ENCODE results near the gene SRPX. TPM values are rescaled to one million over a fixed set of nuclear protein-coding genes. Genes with fewer than 3 reads are reported as not detected.

The SRPX gene
- total and polyA plus RNA-seq, 10 of the 15 experiments (the other 5 are each of a cell fraction or from before 2014, with no cell fraction given): 0.05 to 0.79 (median 0.23) TPM; not detected in 1

DNA sequence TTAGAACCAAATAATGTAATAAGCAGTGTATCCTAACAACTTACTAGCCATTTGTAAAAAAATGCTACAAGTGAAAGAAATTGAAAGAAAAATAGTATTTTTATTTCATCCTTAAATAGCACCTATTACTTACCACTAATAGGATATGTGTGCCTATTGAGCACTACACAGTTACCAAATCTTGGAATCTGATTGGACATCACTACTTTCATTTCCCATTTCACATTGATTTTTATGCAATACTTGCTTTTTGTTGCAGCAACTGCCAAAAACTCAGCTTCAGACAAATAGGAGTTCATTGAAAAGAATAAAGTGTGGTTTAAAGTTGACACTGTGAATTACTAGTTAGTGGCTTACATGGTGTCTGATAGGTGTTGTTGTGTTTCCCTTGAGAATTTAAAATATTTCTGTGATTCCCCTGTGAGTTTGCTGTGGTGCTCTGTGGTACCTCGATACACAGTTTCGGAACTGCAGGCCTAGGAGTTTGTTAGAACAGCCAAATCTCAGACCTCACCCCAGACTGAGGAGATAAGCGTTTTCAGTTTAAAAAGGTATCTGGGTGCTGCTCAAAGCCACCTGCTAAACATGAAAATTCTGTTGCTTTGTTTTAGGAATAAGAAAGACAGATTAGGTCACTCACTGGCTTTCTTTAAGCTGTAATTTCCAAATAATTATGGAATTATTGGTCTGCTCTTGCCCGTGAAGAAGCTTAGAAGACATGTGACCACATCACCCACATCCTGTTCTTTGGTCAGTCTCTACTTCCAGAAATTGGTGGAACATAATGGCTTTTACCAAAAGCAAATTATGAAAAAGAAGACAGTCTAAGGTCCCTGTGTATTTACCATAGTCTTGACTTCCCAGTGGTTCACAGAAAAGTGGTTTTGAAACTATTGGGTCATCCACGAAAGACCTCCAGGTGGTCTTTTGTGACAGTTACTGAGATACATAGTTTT lies 116.5 kb downstream of the SRPX start (continued):
- TF ChIP-seq NFXL1 (IDR thresholded peaks at IDR 0.05; ENCODE audit: borderline replicate concordance) (no peak), POU2F2 (IDR thresholded peaks at IDR 0.05; ENCODE audit: borderline replicate concordance, low read depth, low read length) (no peak), TCF12 (IDR thresholded peaks at IDR 0.05; ENCODE audit: low read depth, low read length) (no peak), POLR2AphosphoS5 (IDR thresholded peaks at IDR 0.05; ENCODE audit: low read length) (no peak), BACH1 (IDR thresholded peaks at IDR 0.05; ENCODE audit: borderline replicate concordance) (no peak), MXI1 (IDR thresholded peaks at IDR 0.05; ENCODE audit: low read depth, low read length) (no peak), CBX5 (IDR thresholded peaks at IDR 0.05; ENCODE audit: low read depth) (no peak), TARDBP (IDR thresholded peaks at IDR 0.05; ENCODE audit: borderline replicate concordance) (no peak), MTA2 (IDR thresholded peaks at IDR 0.05; ENCODE audit: low read depth) (peak; percentile 80), TCF7 (IDR thresholded peaks at IDR 0.05; ENCODE audit: borderline replicate concordance) (no peak), ZNF207 (IDR thresholded peaks at IDR 0.05; ENCODE audit: borderline replicate concordance) (no peak), KDM1A (IDR thresholded peaks at IDR 0.05; ENCODE audit: borderline replicate concordance) (no peak), SUZ12 (IDR thresholded peaks at IDR 0.05; ENCODE audit: unreplicated experiment) (no peak), SMC3 (IDR thresholded peaks at IDR 0.05; ENCODE audit: borderline replicate concordance, low read length) (no peak; the same call in 1 of the 2 replicates), RAD21 (IDR thresholded peaks at IDR 0.05; ENCODE audit: insufficient read depth, low read depth, low read length) (no peak), HDGF (IDR thresholded peaks at IDR 0.05) (no peak), RB1 (IDR thresholded peaks at IDR 0.05; ENCODE audit: borderline replicate concordance) (no peak), ZNF384 (IDR thresholded peaks at IDR 0.05; ENCODE audit: borderline replicate concordance, low read depth, low read length) (no peak), ATF7 (IDR thresholded peaks at IDR 0.05; ENCODE audit: low read depth) (peak; percentile 38), SPI1 (IDR thresholded peaks at IDR 0.05; ENCODE audit: borderline replicate concordance, insufficient read depth, low read depth, low read length) (no peak; the same call in 1 of the 2 replicates), NR2C2 (IDR thresholded peaks at IDR 0.05; ENCODE audit: borderline replicate concordance, control insufficient read depth, insufficient read length, low read depth) (no peak), DPF2 (IDR thresholded peaks at IDR 0.05) (peak; percentile 26; the same call in 1 of the 2 replicates), SP1 (IDR thresholded peaks at IDR 0.05; ENCODE audit: low read depth, low read length) (no peak)
- TF ChIP-seq, protein P1, sequence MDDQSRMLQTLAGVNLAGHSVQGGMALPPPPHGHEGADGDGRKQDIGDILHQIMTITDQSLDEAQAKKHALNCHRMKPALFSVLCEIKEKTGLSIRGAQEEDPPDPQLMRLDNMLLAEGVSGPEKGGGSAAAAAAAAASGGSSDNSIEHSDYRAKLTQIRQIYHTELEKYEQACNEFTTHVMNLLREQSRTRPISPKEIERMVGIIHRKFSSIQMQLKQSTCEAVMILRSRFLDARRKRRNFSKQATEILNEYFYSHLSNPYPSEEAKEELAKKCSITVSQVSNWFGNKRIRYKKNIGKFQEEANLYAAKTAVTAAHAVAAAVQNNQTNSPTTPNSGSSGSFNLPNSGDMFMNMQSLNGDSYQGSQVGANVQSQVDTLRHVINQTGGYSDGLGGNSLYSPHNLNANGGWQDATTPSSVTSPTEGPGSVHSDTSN (IDR thresholded peaks at IDR 0.05; ENCODE audit: insufficient replicate concordance, low read depth, low read length): no peak
- TF ChIP-seq, protein P2, sequence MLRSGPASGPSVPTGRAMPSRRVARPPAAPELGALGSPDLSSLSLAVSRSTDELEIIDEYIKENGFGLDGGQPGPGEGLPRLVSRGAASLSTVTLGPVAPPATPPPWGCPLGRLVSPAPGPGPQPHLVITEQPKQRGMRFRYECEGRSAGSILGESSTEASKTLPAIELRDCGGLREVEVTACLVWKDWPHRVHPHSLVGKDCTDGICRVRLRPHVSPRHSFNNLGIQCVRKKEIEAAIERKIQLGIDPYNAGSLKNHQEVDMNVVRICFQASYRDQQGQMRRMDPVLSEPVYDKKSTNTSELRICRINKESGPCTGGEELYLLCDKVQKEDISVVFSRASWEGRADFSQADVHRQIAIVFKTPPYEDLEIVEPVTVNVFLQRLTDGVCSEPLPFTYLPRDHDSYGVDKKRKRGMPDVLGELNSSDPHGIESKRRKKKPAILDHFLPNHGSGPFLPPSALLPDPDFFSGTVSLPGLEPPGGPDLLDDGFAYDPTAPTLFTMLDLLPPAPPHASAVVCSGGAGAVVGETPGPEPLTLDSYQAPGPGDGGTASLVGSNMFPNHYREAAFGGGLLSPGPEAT (IDR thresholded peaks at IDR 0.05; ENCODE audit: low read depth): peak; percentile 69
- TF ChIP-seq, protein P3, sequence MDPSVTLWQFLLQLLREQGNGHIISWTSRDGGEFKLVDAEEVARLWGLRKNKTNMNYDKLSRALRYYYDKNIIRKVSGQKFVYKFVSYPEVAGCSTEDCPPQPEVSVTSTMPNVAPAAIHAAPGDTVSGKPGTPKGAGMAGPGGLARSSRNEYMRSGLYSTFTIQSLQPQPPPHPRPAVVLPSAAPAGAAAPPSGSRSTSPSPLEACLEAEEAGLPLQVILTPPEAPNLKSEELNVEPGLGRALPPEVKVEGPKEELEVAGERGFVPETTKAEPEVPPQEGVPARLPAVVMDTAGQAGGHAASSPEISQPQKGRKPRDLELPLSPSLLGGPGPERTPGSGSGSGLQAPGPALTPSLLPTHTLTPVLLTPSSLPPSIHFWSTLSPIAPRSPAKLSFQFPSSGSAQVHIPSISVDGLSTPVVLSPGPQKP (IDR thresholded peaks at IDR 0.05; ENCODE audit: low read depth, low read length): no peak
- TF ChIP-seq, protein P4, sequence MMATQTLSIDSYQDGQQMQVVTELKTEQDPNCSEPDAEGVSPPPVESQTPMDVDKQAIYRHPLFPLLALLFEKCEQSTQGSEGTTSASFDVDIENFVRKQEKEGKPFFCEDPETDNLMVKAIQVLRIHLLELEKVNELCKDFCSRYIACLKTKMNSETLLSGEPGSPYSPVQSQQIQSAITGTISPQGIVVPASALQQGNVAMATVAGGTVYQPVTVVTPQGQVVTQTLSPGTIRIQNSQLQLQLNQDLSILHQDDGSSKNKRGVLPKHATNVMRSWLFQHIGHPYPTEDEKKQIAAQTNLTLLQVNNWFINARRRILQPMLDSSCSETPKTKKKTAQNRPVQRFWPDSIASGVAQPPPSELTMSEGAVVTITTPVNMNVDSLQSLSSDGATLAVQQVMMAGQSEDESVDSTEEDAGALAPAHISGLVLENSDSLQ (IDR thresholded peaks at IDR 0.05): no peak

Measured in GM12878 (cell line).